Measurements from ENCODE around the gene DGKB. TPM values are rescaled to one million over a fixed set of nuclear protein-coding genes. Genes with fewer than 3 reads are reported as not detected.

DGKB gene
- polyA plus RNA-seq, 3 donors, result 2.3 to 3.3 (median 2.6) TPM

- DNase-seq, result no peak
Observed at GRCh38 chr7:14760730-14761478, 141.6 kb downstream of the DGKB start.

GRCh38 chr7:14759785-14760184 is 142.8 kb downstream of the DGKB start:
- no peak for DNase-seq

- no peak for DNase-seq
Observed at GRCh38 chr7:14754631-14755030, 147.9 kb downstream of the DGKB start.

GRCh38 chr7:14752301-14752700 is 150.2 kb downstream of the DGKB start:
- DNase-seq, result no peak

GRCh38 chr7:14751461-14751860 is 151.1 kb downstream of the DGKB start:
- DNase-seq, result no peak

- DNase-seq, result no peak
Observed at GRCh38 chr7:14748461-14748860, 154.1 kb downstream of the DGKB start.

- DNase-seq, result no peak
Observed at GRCh38 chr7:14747701-14748100, 154.8 kb downstream of the DGKB start.

GRCh38 chr7:14745076-14745475 is 157.5 kb downstream of the DGKB start:
- no peak for DNase-seq

GRCh38 chr7:14740606-14741005 is 161.9 kb downstream of the DGKB start:
- DNase-seq, result no peak

- no peak for DNase-seq
Observed at GRCh38 chr7:14739841-14740185, 162.7 kb downstream of the DGKB start.

GRCh38 chr7:14739168-14739840 is 163.2 kb downstream of the DGKB start:
- no peak for DNase-seq

GRCh38 chr7:14738086-14738485 is 164.5 kb downstream of the DGKB start:
- no peak for DNase-seq

- DNase-seq, result peak; percentile 9
Observed at GRCh38 chr7:14734839-14735321, 167.7 kb downstream of the DGKB start.

- DNase-seq, result no peak
Observed at GRCh38 chr7:14720785-14721184, 181.8 kb downstream of the DGKB start.

GRCh38 chr7:14717816-14718215 is 184.7 kb downstream of the DGKB start:
- peak; percentile 11 for DNase-seq

GRCh38 chr7:14717169-14717568 is 185.4 kb downstream of the DGKB start:
- no peak for DNase-seq

- no peak for DNase-seq
Observed at GRCh38 chr7:14714161-14714728, 188.3 kb downstream of the DGKB start.

- no peak for DNase-seq
Observed at GRCh38 chr7:14698239-14698638, 204.3 kb downstream of the DGKB start.

- DNase-seq, result no peak
Observed at GRCh38 chr7:14697684-14698083, 204.9 kb downstream of the DGKB start.

GRCh38 chr7:14691597-14692203 is 210.9 kb downstream of the DGKB start:
- DNase-seq, result peak; percentile 46

- DNase-seq, result no peak
Observed at GRCh38 chr7:14691034-14691433, 211.5 kb downstream of the DGKB start.

GRCh38 chr7:14690486-14690885 is 212.1 kb downstream of the DGKB start:
- no peak for DNase-seq

- no peak for DNase-seq
Observed at GRCh38 chr7:14690075-14690474, 212.5 kb downstream of the DGKB start.
